HepG2 (cell line): ENCODE data around the gene UVSSA.

Source experiments
- SMC3 ChIP-seq: IDR thresholded peaks from 2 replicates; pipeline ENCODE4 v1.6.1; 2011; ENCODE audit warnings: low read length, improper control_type of control experiment
- SP1 ChIP-seq, 2 experiments: fragments of 450-650 bp in 1 of 2; sonication (generic) in 1 of 2; formaldehyde crosslinking in 1 of 2; IDR thresholded peaks; 2 replicates each; pipeline versions ENCODE4 v1.4.0 to v1.6.1; 2016 to 2020; ENCODE audit warnings: missing genetic modification reagents in 1 of 2
- TBP ChIP-seq: sonication (generic); formaldehyde crosslinking; IDR thresholded peaks from 2 replicates; pipeline ENCODE4 v1.5.0; 2020; ENCODE audit warnings: missing genetic modification reagents
- ZBTB7A ChIP-seq: sonication (generic); formaldehyde crosslinking; IDR thresholded peaks from 2 replicates; pipeline ENCODE4 v1.8.0; 2022; ENCODE audit warnings: mild to moderate bottlenecking, missing genetic modification reagents
- ZNF614 ChIP-seq: IDR thresholded peaks from 2 replicates; pipeline ENCODE4 v1.6.1; 2018; ENCODE audit warnings: missing biosample characterization, missing genetic modification reagents, inconsistent platforms, borderline replicate concordance
- ZNF768 ChIP-seq: sonication (generic); formaldehyde crosslinking; IDR thresholded peaks from 2 replicates; pipeline ENCODE4 v1.4.0; 2020; ENCODE audit warnings: missing genetic modification reagents
- ZSCAN29 ChIP-seq: sonication (generic); formaldehyde crosslinking; conservative IDR thresholded peaks from 2 replicates; pipeline ENCODE4 v1.4.0; 2020; ENCODE audit warnings: mild to moderate bottlenecking, missing genetic modification reagents
- TF ChIP-seq, protein P1 (sequence below): sonication (generic); formaldehyde crosslinking; IDR thresholded peaks from 2 replicates; pipeline ENCODE4 v1.4.0; 2020; ENCODE audit warnings: missing genetic modification reagents
- TF ChIP-seq, protein P2 (sequence below): sonication (generic); formaldehyde crosslinking; IDR thresholded peaks from 2 replicates; pipeline ENCODE4 v1.5.0; 2020; ENCODE audit warnings: mild to moderate bottlenecking, missing genetic modification reagents, moderate library complexity

DNA sequence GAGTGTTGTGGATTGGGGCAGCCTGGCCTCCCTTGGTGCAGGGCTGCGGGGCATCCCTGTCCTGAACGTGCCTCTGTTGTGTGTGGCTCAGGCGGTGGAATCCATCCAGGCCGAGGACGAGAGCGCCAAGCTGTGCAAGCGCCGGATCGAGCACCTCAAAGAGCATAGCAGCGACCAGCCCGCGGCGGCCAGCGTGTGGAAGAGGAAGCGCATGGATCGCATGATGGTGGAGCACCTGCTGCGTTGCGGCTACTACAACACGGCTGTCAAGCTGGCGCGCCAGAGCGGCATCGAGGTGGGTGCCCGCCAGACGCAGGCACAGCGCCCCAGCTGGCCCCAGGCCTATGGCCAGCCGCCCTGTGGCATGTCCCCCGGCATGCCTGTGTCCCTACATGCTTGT, 31.7 kb upstream of the UVSSA start:
- no peak for TF ChIP-seq TBP (CRISPR knock-in tag)
- no peak for TF ChIP-seq SMC3
- TF ChIP-seq ZNF614 (CRISPR knock-in tag): no peak
- TF ChIP-seq ZBTB7A (CRISPR knock-in tag): no peak
- TF ChIP-seq, protein P1, sequence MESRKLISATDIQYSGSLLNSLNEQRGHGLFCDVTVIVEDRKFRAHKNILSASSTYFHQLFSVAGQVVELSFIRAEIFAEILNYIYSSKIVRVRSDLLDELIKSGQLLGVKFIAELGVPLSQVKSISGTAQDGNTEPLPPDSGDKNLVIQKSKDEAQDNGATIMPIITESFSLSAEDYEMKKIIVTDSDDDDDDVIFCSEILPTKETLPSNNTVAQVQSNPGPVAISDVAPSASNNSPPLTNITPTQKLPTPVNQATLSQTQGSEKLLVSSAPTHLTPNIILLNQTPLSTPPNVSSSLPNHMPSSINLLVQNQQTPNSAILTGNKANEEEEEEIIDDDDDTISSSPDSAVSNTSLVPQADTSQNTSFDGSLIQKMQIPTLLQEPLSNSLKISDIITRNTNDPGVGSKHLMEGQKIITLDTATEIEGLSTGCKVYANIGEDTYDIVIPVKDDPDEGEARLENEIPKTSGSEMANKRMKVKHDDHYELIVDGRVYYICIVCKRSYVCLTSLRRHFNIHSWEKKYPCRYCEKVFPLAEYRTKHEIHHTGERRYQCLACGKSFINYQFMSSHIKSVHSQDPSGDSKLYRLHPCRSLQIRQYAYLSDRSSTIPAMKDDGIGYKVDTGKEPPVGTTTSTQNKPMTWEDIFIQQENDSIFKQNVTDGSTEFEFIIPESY (CRISPR knock-in tag): no peak
- TF ChIP-seq ZSCAN29 (CRISPR knock-in tag): no peak
- TF ChIP-seq, protein P2, sequence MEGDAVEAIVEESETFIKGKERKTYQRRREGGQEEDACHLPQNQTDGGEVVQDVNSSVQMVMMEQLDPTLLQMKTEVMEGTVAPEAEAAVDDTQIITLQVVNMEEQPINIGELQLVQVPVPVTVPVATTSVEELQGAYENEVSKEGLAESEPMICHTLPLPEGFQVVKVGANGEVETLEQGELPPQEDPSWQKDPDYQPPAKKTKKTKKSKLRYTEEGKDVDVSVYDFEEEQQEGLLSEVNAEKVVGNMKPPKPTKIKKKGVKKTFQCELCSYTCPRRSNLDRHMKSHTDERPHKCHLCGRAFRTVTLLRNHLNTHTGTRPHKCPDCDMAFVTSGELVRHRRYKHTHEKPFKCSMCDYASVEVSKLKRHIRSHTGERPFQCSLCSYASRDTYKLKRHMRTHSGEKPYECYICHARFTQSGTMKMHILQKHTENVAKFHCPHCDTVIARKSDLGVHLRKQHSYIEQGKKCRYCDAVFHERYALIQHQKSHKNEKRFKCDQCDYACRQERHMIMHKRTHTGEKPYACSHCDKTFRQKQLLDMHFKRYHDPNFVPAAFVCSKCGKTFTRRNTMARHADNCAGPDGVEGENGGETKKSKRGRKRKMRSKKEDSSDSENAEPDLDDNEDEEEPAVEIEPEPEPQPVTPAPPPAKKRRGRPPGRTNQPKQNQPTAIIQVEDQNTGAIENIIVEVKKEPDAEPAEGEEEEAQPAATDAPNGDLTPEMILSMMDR (CRISPR knock-in tag): no peak
- no peak for TF ChIP-seq SP1 (IDR thresholded peaks at IDR 0.05)
- no peak for TF ChIP-seq SP1 (CRISPR knock-in tag; IDR thresholded peaks at IDR 0.05)
- TF ChIP-seq ZNF768 (CRISPR knock-in tag): no peak
